ENCODE data around the gene TRAF1.
A peak's percentile ranks its signal among the peaks of the same experiment; 100 is the strongest.

Gene TRAF1

DNA sequence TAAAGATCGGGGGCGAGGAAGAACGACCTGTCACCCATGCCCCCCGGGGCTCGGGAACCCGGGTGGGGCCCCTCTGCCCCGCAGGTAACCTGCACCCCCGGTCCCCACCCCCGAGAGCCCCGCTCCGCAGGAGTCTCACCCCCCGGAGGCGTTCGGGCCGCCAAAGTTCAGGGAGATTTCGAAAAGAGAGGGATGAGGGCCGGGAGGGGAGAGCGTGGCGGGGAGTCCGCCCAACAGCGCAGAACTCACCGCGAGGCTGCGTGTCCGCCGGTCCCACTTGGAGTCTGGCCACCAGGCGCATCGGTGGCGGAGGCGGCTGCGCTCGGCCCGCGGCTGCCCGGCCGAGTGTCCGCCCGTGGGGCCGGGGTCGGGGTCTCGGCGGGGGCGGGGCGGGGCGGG lies 49.8 kb downstream of the TRAF1 start, which contains the start of gene PHF19:
Gene PHF19 (minus strand): TSS at position 347 of the 399 bp plus-strand sequence. CDS start 2,447 bp downstream, outside the sequence.
- H2BK12ac ChIP-seq (ENCODE audit: low read length), result no peak within 1 kb of the TSS
- no peak within 1 kb of the TSS for H2BK120ac ChIP-seq (ENCODE audit: insufficient read depth, low read length, poor library complexity)
- H3K4me2 ChIP-seq (ENCODE audit: low read length), result peak within 1 kb of the TSS; percentile 97
- H2AFZ ChIP-seq (ENCODE audit: insufficient read depth, low read length, poor library complexity), result peak within 1 kb of the TSS; percentile 62
- H3K79me2 ChIP-seq (ENCODE audit: control insufficient read depth, insufficient read depth, low read length, poor library complexity), result no peaks in the 10 kb centered on the region
- H3K23ac ChIP-seq (ENCODE audit: low read length), result no peak within 1 kb of the TSS
- no peak within 1 kb of the TSS for H2BK5ac ChIP-seq (ENCODE audit: low read depth, low read length, poor library complexity)
- peak within 1 kb of the TSS; percentile 81 for H3K9ac ChIP-seq (ENCODE audit: low read length)
- peak within 1 kb of the TSS; percentile 12 for H3K18ac ChIP-seq (ENCODE audit: low read length)
- H3K79me1 ChIP-seq (ENCODE audit: low read length), result peaks cover 2% of the 10 kb centered on the region
- H3K14ac ChIP-seq (ENCODE audit: low read length), result peak within 1 kb of the TSS; percentile 82
- no peak within 1 kb of the TSS for H4K12ac ChIP-seq (ENCODE audit: low read depth, low read length)
- peak in 1 of 2 donors; percentile 17 for DNase-seq
- peak within 1 kb of the TSS; percentile 80 for H3K4me3 ChIP-seq (ENCODE audit: low read depth, low read length)
- H3K4me1 ChIP-seq (ENCODE audit: control insufficient read depth in 1 of 2, insufficient read depth in 2 of 2, low read length in 2 of 2), result peaks cover 3% of the 10 kb centered on the region in 2 experiments
- no peak within 1 kb of the TSS for H3K27ac ChIP-seq (ENCODE audit: low read depth, low read length)
- H4K91ac ChIP-seq (ENCODE audit: low read depth, low read length), result peak within 1 kb of the TSS; percentile 32
- H3K27me3 ChIP-seq (ENCODE audit: insufficient read depth, low read length), result peaks cover 7% of the 10 kb centered on the region
- H2AK5ac ChIP-seq (ENCODE audit: low read length), result no peak within 1 kb of the TSS
- H4K8ac ChIP-seq (ENCODE audit: low read depth, low read length), result peak within 1 kb of the TSS; percentile 81
- peaks cover 5 to 11% of the 10 kb centered on the region in 2 experiments for H3K36me3 ChIP-seq (ENCODE audit: control insufficient read depth in 1 of 2, insufficient read depth in 2 of 2, low read length in 2 of 2)
- no peak within 1 kb of the TSS for H3K4ac ChIP-seq (ENCODE audit: low read depth, low read length)
- no CpG with 5 or more reads among the region's 45 CpGs for WGBS (ENCODE audit: extremely low coverage, insufficient coverage, insufficient read length)
- peaks cover 6% of the 10 kb centered on the region for H3K9me3 ChIP-seq (ENCODE audit: insufficient read depth, low read depth, low read length)

DNA sequence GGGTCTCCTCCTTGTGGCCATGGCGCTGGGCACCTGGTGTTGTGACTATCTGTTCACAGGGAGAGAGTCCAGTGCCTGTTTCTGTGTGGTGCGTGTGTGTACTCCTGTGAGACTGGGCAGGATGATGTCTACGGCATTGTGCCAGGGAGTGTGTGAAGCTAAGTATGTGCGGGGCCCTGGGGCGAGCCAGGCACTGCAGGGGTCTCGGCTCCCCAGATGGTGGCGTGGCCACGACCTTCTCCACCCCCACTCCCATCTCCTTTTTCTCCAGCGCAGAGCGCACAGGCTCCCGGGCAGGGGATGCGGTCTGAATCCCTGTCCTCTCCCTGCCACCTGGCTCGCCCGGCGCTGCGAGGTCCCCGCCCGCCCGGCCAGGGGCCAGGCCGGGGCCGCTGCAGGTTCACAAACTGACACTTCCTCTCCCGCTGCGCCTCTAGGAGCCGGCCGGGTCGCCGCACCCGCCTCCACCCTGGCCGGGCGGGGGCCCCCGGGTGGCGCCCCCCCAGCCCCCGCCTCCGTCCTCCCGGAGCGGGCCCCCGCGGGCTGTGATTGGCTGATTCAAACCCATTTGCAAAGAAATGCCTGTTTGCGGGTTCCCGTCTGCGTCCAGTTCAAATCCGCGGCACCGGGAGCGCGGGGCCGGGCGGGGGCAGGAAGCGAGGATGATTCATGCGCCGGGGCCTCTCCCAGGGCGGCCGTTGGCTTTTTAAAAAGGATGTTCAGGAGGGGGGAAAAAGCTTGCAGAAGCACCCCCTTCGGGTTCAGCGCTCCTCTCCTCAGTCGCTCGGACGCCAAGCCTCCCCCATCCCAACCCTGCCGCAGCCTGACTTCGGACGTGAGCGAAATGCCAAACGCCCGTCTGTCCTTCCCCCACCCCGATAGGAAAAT lies 50.4 kb downstream of the TRAF1 start:
- Histone ChIP-seq H3K4me2 (ENCODE audit: low read length) (peak overlapping the region; percentile 97), H3K9me3 (ENCODE audit: insufficient read depth, low read depth, low read length) (peaks cover 6% of the 10 kb centered on the region), H3K79me1 (ENCODE audit: low read length) (peaks cover 2% of the 10 kb centered on the region), H3K4ac (ENCODE audit: low read depth, low read length) (no peak overlapping the region), H3K4me1 (ENCODE audit: control insufficient read depth in 1 of 2, insufficient read depth in 2 of 2, low read length in 2 of 2) (peaks cover 3% of the 10 kb centered on the region in 2 experiments), H3K9ac (ENCODE audit: low read length) (peak overlapping the region; percentile 81), H4K8ac (ENCODE audit: low read depth, low read length) (peak overlapping the region; percentile 55), H4K91ac (ENCODE audit: low read depth, low read length) (peak overlapping the region; percentile 32), H2BK5ac (ENCODE audit: low read depth, low read length, poor library complexity) (no peak overlapping the region), H2AK5ac (ENCODE audit: low read length) (no peak overlapping the region), H3K79me2 (ENCODE audit: control insufficient read depth, insufficient read depth, low read length, poor library complexity) (no peaks in the 10 kb centered on the region), H3K23ac (ENCODE audit: low read length) (no peak overlapping the region), H4K12ac (ENCODE audit: low read depth, low read length) (no peak overlapping the region), H2BK12ac (ENCODE audit: low read length) (no peak overlapping the region), H2BK120ac (ENCODE audit: insufficient read depth, low read length, poor library complexity) (no peak overlapping the region), H3K27me3 (ENCODE audit: insufficient read depth, low read length) (peaks cover 7% of the 10 kb centered on the region), H3K18ac (ENCODE audit: low read length) (no peak overlapping the region), H3K4me3 (ENCODE audit: low read depth, low read length) (peak overlapping the region; percentile 80), H2AFZ (ENCODE audit: insufficient read depth, low read length, poor library complexity) (peak overlapping the region; percentile 43), H3K27ac (ENCODE audit: low read depth, low read length) (no peak overlapping the region), H3K14ac (ENCODE audit: low read length) (no peak overlapping the region), H3K36me3 (ENCODE audit: control insufficient read depth in 1 of 2, insufficient read depth in 2 of 2, low read length in 2 of 2) (peaks cover 5 to 11% of the 10 kb centered on the region in 2 experiments)
- no CpG with 5 or more reads among the region's 65 CpGs for WGBS (ENCODE audit: extremely low coverage, insufficient coverage, insufficient read length)
- DNase-seq, result peak; percentile 26 to 48

DNA sequence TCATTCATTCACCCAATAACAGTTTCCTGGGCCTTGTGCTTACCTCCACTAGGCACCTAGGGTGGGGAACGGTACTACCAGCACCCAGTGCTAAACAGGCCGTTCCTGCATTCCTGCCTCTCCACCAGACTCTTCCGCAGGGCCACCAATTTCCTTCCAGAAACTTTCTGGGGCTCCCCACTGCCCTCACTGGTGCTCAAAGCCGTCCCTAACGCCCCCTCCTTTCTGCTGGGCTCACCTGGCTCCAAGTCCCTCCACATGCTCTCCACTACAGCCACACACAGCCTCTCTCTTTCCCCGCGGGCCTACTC lies 51.0 kb downstream of the TRAF1 start:
- Histone ChIP-seq H3K23ac (ENCODE audit: low read length) (no peak overlapping the region), H2BK120ac (ENCODE audit: insufficient read depth, low read length, poor library complexity) (no peak overlapping the region), H3K4me2 (ENCODE audit: low read length) (peak overlapping the region; percentile 97), H2BK12ac (ENCODE audit: low read length) (no peak overlapping the region), H3K9ac (ENCODE audit: low read length) (no peak overlapping the region), H2BK5ac (ENCODE audit: low read depth, low read length, poor library complexity) (no peak overlapping the region), H4K91ac (ENCODE audit: low read depth, low read length) (no peak overlapping the region), H3K14ac (ENCODE audit: low read length) (no peak overlapping the region), H2AK5ac (ENCODE audit: low read length) (no peak overlapping the region), H3K4ac (ENCODE audit: low read depth, low read length) (no peak overlapping the region), H3K79me2 (ENCODE audit: control insufficient read depth, insufficient read depth, low read length, poor library complexity) (no peaks in the 10 kb centered on the region), H3K18ac (ENCODE audit: low read length) (no peak overlapping the region), H3K27me3 (ENCODE audit: insufficient read depth, low read length) (peaks cover 7% of the 10 kb centered on the region), H2AFZ (ENCODE audit: insufficient read depth, low read length, poor library complexity) (no peak overlapping the region), H4K12ac (ENCODE audit: low read depth, low read length) (no peak overlapping the region), H3K36me3 (ENCODE audit: control insufficient read depth in 1 of 2, insufficient read depth in 2 of 2, low read length in 2 of 2) (peaks cover 5 to 11% of the 10 kb centered on the region in 2 experiments), H4K8ac (ENCODE audit: low read depth, low read length) (no peak overlapping the region), H3K27ac (ENCODE audit: low read depth, low read length) (no peak overlapping the region), H3K4me3 (ENCODE audit: low read depth, low read length) (no peak overlapping the region), H3K79me1 (ENCODE audit: low read length) (peaks cover 2% of the 10 kb centered on the region), H3K4me1 (ENCODE audit: control insufficient read depth in 1 of 2, insufficient read depth in 2 of 2, low read length in 2 of 2) (peaks cover 3% of the 10 kb centered on the region in 2 experiments), H3K9me3 (ENCODE audit: insufficient read depth, low read depth, low read length) (peaks cover 6% of the 10 kb centered on the region)
- DNase-seq, result no peak
- WGBS (ENCODE audit: extremely low coverage, insufficient coverage, insufficient read length), result no CpG with 5 or more reads among the region's 7 CpGs

DNA sequence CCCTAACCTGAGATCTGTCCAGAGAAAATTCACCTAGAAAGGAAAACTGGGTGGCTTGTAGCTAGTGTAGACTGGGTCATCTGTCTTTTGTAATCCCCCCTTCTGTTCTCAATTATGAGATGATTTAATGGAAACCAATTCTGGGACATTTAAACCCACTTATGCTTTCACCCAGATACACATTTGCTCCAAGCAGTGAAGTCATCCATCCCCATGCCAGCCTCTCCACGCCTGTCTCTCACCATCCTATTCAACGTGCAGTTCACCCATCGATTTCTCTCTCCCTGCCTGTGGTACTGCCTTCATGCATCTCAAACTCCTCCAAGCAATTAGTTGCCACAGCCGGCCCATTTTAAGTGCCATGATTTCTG lies 51.4 kb downstream of the TRAF1 start:
- DNase-seq, result no peak
- Histone ChIP-seq H3K9me3 (ENCODE audit: insufficient read depth, low read depth, low read length) (peaks cover 6% of the 10 kb centered on the region), H3K36me3 (ENCODE audit: control insufficient read depth in 1 of 2, insufficient read depth in 2 of 2, low read length in 2 of 2) (peaks cover 5 to 11% of the 10 kb centered on the region in 2 experiments), H2AFZ (ENCODE audit: insufficient read depth, low read length, poor library complexity) (no peak overlapping the region), H4K12ac (ENCODE audit: low read depth, low read length) (no peak overlapping the region), H3K4me1 (ENCODE audit: control insufficient read depth in 1 of 2, insufficient read depth in 2 of 2, low read length in 2 of 2) (peaks cover 3% of the 10 kb centered on the region in 2 experiments), H4K91ac (ENCODE audit: low read depth, low read length) (no peak overlapping the region), H3K4me2 (ENCODE audit: low read length) (no peak overlapping the region), H2BK120ac (ENCODE audit: insufficient read depth, low read length, poor library complexity) (no peak overlapping the region), H3K23ac (ENCODE audit: low read length) (no peak overlapping the region), H4K8ac (ENCODE audit: low read depth, low read length) (no peak overlapping the region), H2BK12ac (ENCODE audit: low read length) (no peak overlapping the region), H3K79me2 (ENCODE audit: control insufficient read depth, insufficient read depth, low read length, poor library complexity) (no peaks in the 10 kb centered on the region), H3K9ac (ENCODE audit: low read length) (no peak overlapping the region), H3K79me1 (ENCODE audit: low read length) (peaks cover 2% of the 10 kb centered on the region), H3K4me3 (ENCODE audit: low read depth, low read length) (no peak overlapping the region), H3K18ac (ENCODE audit: low read length) (no peak overlapping the region), H3K4ac (ENCODE audit: low read depth, low read length) (no peak overlapping the region), H2AK5ac (ENCODE audit: low read length) (no peak overlapping the region), H3K27me3 (ENCODE audit: insufficient read depth, low read length) (peaks cover 7% of the 10 kb centered on the region), H2BK5ac (ENCODE audit: low read depth, low read length, poor library complexity) (no peak overlapping the region), H3K14ac (ENCODE audit: low read length) (no peak overlapping the region), H3K27ac (ENCODE audit: low read depth, low read length) (no peak overlapping the region)
- WGBS (ENCODE audit: extremely low coverage, insufficient coverage, insufficient read length), result no CpG with 5 or more reads among the region's 4 CpGs
